Calu3 (cell line): Measurements from ENCODE around the gene LSM6. TPM values are rescaled to one million over a fixed set of nuclear protein-coding genes. Genes with fewer than 3 reads are reported as not detected.

Source experiments
- BruUV-seq: library from RNA; stranded (reverse); fragments of 400-500 nt; replicated peaks from 2 replicates; lab custom pipeline; 2021; lab: Mats Ljungman, UMichigan
- CTCF ChIA-PET: fragments of 300-600 bp; sonication (Branson Sonifier 250); formaldehyde crosslinking; loops from one replicate; lab custom pipeline; 2022; ENCODE audit warnings: antibody characterized with exemption; lab: Charles Lee
- DNase-seq: peaks from one replicate; pipeline ENCODE4 v3.0.0; 2022
- H3K27ac Mint-ChIP-seq: one replicate; pipeline ENCODE4 v1.8.0; 2022; ENCODE audit warnings: mixed read lengths; ENCODE audit not compliant: unreplicated experiment
- H3K27me3 Mint-ChIP-seq: one replicate; pipeline ENCODE4 v1.8.0; 2022; ENCODE audit warnings: mixed read lengths; ENCODE audit not compliant: unreplicated experiment
- H3K36me3 Mint-ChIP-seq: one replicate; pipeline ENCODE4 v1.8.0; 2022; ENCODE audit warnings: mild to moderate bottlenecking, moderate library complexity, mixed read lengths; ENCODE audit not compliant: insufficient read depth, unreplicated experiment
- H3K4me1 Mint-ChIP-seq: one replicate; pipeline ENCODE4 v1.8.0; 2022; ENCODE audit warnings: mild to moderate bottlenecking, low read depth, mixed read lengths; ENCODE audit not compliant: unreplicated experiment
- H3K4me3 Mint-ChIP-seq: one replicate; pipeline ENCODE4 v1.8.0; 2022; ENCODE audit warnings: mild to moderate bottlenecking, low read depth, moderate library complexity, mixed read lengths; ENCODE audit not compliant: unreplicated experiment
- H3K9me3 Mint-ChIP-seq: one replicate; pipeline ENCODE4 v1.8.0; 2022; ENCODE audit warnings: low read depth, mixed read lengths; ENCODE audit not compliant: unreplicated experiment
- CTCF ChIP-seq: fragments of 200-600 bp; IDR thresholded peaks from one replicate; pipeline ENCODE4 v1.8.0; 2022; ENCODE audit warnings: antibody characterized with exemption; ENCODE audit not compliant: unreplicated experiment
- intact Hi-C: fragments of 100-400 bp; cut with micrococcal nuclease; formaldehyde crosslinking; loops from one replicate; pipeline ENCODE4 v1.10.0; 2022; ENCODE audit not compliant: unreplicated experiment
- total RNA-seq: library from RNA; stranded (reverse); gene quantifications from 2 replicates; pipeline ENCODE4 v1.2.3, GENCODE V29; 2022

LSM6 gene
- total RNA-seq, 1 experiment from 2014 or later, result 37.1 TPM

- Mint-ChIP-seq H3K27ac (no peak overlapping the region), H3K9me3 (no peaks in the 10 kb centered on the region), H3K4me1 (peaks cover 10% of the 10 kb centered on the region), H3K27me3 (no peaks in the 10 kb centered on the region), H3K36me3 (no peaks in the 10 kb centered on the region), H3K4me3 (no peak overlapping the region)
- no peak for DNase-seq
- intact Hi-C loops, result no loop called here
- no peak for TF ChIP-seq CTCF
- no TSS peak for BruUV-seq
- CTCF ChIA-PET, result no interaction called here
Measured at GRCh38 chr4:146235654-146236177, 60.2 kb downstream of the LSM6 start.

- Mint-ChIP-seq H3K27ac (no peak overlapping the region), H3K36me3 (no peaks in the 10 kb centered on the region), H3K4me1 (peaks cover 10% of the 10 kb centered on the region), H3K27me3 (no peaks in the 10 kb centered on the region), H3K4me3 (no peak overlapping the region), H3K9me3 (no peaks in the 10 kb centered on the region)
- no TSS peak for BruUV-seq
- TF ChIP-seq CTCF, result no peak
- CTCF ChIA-PET, result no interaction called here
- DNase-seq, result no peak
- intact Hi-C loops, result no loop called here
Measured at GRCh38 chr4:146236216-146236615, 60.7 kb downstream of the LSM6 start.

- H3K9me3 Mint-ChIP-seq, result no peaks in the 10 kb centered on the region
- TF ChIP-seq CTCF, result no peak
- intact Hi-C loops, result no loop called here
- no peaks in the 10 kb centered on the region for H3K27me3 Mint-ChIP-seq
- H3K4me3 Mint-ChIP-seq, result no peak overlapping the region
- H3K27ac Mint-ChIP-seq, result no peak overlapping the region
- H3K4me1 Mint-ChIP-seq, result peaks cover 15% of the 10 kb centered on the region
- no peak for DNase-seq
- CTCF ChIA-PET, result no interaction called here
- BruUV-seq, result no TSS peak
- H3K36me3 Mint-ChIP-seq, result no peaks in the 10 kb centered on the region
Measured at GRCh38 chr4:146237092-146237491, 61.6 kb downstream of the LSM6 start.

GRCh38 chr4:146238107-146238506, 62.6 kb downstream of the LSM6 start:
- no peak overlapping the region for H3K27ac Mint-ChIP-seq
- H3K9me3 Mint-ChIP-seq, result no peaks in the 10 kb centered on the region
- peaks cover 7% of the 10 kb centered on the region for H3K4me1 Mint-ChIP-seq
- BruUV-seq, result no TSS peak
- DNase-seq, result no peak
- H3K4me3 Mint-ChIP-seq, result no peak overlapping the region
- no peaks in the 10 kb centered on the region for H3K27me3 Mint-ChIP-seq
- intact Hi-C loops, result no loop called here
- H3K36me3 Mint-ChIP-seq, result no peaks in the 10 kb centered on the region
- TF ChIP-seq CTCF, result no peak
- CTCF ChIA-PET, result no interaction called here

Other genes starting within 250 kb of the LSM6 start
- 23.8 and 26.2 TPM in 2 replicates for gene ZNF827, start 236.9 kb upstream of the LSM6 start, total RNA-seq
- 1.2 TPM in 1 of 2 replicates, not detected in the other for gene REELD1, start 38.8 kb downstream of the LSM6 start, total RNA-seq